NCI-H2171 (cell line): ENCODE data around the gene PAQR9.
A peak's percentile ranks its signal among the peaks of the same experiment; 100 is the strongest.

Experiments
- DNase-seq: peaks from one replicate; lab custom pipeline; 2025; lab: John Stamatoyannopoulos, UW

The PAQR9 gene

DNA sequence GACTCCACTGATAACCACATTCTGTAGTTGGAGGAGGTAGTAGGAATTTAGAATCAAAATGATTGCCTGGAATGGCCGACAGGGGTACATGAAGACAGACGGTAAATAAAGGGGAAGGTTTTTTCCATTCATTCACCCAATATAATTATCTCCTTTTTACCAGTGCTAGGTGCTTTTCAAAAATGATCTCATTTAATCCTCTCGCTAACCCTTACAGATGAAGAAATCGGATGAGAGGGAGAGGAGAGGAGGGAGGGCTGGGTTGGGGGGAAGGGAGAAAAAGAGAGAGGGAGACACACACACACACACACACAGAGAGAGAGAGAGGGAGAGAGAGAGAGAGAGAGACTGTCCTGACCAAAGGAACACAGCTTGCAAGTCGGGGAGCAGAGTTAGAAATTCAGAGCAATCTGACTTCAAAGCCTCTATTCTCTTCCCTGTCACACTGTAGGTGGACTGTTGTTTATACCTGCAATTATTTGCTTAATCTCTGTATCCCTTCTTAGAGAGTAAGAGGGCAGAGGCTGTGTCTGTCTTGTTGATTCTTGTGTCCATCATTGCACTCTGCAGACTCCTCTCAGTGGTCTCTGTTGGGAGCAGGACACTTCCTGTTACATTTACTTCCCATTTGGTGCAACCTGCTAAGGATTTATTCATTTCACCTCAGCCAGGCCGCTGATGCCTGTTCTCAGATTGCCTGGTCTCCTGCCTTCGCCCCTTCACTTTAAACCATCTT lies 18.7 kb upstream of the PAQR9 start:
- no peak for DNase-seq

DNA sequence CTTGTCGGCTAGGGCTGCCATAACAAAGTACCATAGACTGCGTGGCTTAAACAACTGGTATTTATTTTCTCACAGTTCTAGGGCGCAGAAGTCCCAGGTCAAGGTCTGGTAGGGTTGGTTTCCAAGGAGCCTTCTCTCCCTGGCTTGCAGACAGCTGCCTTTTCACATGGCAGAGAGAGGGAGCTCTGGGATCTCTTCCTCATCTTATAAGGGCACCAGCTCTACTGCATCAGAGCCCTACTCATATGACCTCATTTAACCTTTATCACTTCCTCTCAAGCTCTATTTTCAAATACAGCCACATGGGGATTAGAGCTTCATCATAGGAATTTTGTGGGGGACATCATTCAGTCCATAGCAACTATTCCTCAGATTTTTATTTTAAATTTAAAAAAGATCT lies 17.6 kb upstream of the PAQR9 start:
- DNase-seq = no peak

- DNase-seq = no peak
Observed at GRCh38 chr3:142977399-142977728, 13.9 kb upstream of the PAQR9 start.

DNA sequence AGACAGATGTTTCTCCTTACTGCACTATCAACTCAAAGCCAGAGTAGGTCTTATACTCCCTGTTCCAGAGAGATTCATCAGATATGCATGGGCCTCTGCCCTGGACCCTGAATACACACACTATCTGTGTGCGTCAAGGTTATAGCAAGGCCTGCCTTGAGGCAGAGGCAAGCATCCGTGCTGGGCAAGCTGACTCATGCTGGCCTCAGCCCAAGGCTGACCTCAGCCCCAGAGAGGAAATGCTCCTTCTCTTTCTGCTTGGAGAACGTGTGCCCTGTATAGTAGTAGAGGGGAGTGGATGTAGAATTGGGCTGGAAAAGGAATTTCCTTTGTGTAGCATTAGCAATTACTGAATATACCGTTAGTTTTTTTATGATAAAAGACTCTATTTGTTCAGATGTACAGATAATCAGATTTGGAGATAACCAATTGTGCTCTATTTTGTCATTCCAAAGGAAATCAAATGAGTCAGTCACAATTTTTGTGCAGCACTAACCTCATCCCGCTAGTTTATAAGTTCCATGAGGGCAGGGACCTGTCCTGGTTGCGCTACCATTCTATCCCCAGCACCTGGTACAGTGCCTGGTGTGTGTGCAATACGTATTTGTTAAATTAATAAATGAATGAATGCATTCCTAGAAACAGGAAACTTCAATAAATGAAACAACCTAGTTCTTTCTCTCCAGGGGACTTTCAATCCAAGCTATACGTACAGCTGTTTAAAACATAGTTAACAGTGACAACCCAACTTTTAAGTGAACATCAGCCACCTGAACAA lies 13.3 kb upstream of the PAQR9 start:
- no peak for DNase-seq

- no peak for DNase-seq
Observed at GRCh38 chr3:142975316-142975995, 12.0 kb upstream of the PAQR9 start.

- no peak for DNase-seq
Observed at GRCh38 chr3:142973217-142974009, 9.9 kb upstream of the PAQR9 start.

DNA sequence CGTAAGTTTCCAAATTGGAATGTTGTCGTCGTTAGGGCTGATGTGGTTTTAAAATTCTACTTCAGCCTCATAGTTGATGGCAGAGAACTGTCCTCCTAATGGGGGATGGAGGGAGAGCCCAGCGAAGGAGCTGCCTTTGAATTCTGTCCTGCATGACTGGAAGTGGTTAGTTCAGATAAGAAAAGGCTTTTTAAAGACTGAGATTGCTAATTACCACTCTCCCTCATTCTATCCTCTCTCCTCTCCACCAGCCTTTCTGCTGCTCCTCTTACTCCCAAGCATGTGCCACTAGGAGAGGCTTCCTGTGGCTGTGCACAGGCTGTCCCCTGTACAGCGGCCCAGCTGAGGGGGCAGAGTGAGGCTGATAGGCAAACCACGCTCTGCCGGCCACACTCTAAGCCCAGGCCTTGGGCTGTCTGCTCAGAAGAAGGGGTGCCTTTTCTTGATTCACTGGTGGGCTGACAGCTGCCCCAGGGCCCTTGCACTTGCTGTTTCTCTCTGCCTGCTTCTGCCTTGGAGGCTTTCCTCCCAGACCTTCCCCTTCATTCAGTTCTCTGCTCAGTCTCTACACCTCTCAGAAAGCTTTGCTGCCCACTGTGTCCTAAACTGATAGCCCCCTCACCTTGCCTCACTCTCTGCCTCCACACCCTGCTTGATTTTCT lies 8.7 kb upstream of the PAQR9 start:
- DNase-seq = no peak

DNA sequence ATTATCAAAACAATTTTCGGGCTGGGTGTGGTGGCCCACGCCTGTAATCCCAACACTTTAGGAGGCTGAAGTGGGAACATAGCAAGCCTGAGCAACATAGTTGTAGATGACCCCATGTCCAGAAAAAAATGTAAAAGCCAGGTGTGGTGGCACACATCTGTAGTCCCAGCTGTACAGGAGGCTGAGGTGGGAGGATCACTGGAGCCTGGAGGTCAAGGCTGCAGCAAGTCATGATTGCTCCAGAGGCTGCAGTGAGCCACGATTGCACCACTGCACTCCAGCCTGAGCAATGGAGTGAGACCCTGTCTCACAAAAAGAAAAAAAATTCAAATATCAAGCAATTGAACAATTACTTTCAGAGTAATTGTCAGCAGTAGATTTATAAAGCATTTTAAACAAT lies 8.0 kb upstream of the PAQR9 start:
- no peak for DNase-seq

GRCh38 chr3:142968319-142969025 lies 5.0 kb upstream of the PAQR9 start:
- DNase-seq = no peak

DNA sequence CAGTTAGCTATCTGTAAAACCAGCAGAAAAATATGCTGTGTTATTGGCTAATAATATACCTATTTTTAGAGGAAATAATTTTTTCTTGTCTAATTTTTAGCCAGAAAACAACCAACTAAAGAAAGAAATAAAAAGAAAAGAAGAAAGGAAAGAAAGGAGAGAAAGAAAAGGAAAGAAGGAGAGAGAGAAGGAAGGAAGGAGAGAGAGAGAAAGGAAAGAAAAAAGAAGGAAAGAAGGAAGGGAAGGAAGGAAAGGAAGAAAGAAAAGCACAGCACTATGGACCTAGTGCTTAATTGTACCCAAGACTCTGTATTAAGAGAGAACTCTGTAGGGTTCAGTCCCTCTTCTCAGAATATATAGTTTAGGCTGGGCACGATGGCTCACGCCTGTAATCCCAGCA lies 3.3 kb upstream of the PAQR9 start:
- no peak for DNase-seq

DNA sequence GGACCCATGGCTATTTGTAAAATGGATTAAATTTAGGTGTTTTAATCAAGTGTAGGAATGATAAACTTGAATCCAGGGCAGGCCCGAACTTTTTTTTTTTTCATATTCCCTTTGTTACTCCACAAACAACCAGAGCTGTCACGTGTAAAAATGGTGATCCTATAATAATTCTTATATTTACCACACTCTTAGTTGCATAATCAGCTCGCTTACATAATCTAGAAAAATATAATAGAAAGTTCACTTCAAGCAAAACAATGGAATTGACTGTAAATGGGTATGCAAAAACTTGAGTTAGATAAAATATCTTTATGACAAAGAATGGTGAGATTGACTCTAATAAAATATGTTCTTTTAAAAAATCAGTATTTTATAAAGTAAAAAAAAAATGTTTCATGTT lies 2.1 kb upstream of the PAQR9 start:
- DNase-seq = no peak

- peak; percentile 36 for DNase-seq
Observed at GRCh38 chr3:142963234-142963515, 299 bp downstream of the PAQR9 start.

- DNase-seq = no peak
Observed at GRCh38 chr3:142962520-142963233, 797 bp downstream of the PAQR9 start.

DNA sequence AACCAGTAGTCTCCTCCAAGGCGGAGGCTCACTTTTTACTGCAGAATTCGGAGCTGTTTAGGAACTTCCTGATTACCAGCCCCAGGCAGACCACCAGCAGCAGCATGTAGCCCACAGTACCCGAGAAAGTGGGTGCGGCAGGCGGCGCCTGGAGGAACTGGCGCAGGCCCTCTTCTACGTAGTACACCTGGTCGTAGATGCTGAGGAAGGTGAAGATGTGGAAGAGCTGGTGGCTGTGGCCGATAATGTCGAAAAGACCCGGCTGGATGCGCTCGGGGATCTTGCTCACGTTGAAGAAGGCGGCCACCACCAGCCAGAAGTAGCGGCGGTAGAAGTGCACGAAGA lies 1.3 kb downstream of the PAQR9 start:
- no peak for DNase-seq

DNA sequence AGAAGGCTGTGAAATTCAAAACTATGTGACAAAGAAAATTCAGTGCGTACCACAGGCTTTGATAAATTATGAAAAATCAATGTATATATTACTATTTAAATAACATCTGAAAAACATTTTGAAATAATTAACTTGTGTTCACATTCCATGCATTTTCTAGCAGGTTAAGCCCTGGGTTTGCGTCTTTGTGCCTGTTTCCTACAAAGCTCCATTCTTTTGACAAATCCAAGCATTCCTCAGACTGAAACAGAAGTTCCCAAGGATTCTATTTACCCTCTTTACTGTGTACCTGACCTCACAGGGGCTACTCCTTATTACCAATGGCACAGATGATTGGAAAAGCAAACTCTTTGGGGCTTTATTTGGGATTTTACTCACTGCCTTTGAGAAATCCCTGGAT lies 1.9 kb downstream of the PAQR9 start:
- no peak for DNase-seq

DNA sequence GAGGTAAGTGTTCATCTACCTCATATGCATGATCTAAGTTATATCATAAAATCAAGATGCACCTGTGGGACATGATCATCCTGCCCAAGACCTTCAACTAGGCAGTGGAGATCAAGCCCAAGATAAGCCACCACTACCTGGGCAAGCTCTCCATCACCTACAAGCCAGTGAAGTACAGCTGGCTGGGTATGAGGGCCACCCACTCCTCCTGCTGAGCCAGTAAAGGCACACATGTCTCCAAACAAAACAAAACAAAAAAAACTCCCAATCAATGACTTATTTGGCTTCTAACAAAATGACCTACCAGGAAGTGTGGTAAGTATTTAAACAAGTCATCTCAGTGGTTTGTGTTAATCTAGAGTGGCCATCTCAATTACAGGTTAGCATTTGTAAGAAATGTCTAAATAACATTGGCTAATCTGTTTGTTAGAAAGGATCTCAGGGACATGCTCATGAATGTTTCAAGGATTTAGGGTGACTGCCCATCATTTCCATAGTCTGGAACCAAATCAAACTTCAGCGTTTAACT lies 3.1 kb downstream of the PAQR9 start:
- DNase-seq = no peak

- DNase-seq = no peak
Observed at GRCh38 chr3:142958707-142959106, 4.8 kb downstream of the PAQR9 start.

DNA sequence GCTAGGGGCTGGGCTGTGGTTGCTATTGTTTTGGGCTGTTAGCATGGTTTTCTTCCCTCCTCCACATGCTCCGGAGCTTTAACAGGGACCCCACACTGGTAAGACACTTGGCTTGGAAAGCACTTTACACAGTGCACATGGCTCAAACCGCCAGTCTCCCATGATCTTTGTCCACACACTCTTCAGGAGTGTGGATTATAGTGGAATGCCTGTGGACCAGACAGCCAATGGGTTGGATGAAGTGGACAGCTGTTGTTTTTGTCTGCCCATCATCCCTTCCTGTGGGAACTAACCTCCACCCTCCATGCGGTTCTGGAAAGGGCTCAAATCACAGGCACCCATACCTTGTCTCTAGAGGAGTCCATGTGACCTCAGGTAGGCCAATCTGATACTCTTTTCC lies 10.0 kb downstream of the PAQR9 start:
- DNase-seq = no peak

- DNase-seq = no peak
Observed at GRCh38 chr3:142952272-142953193, 10.9 kb downstream of the PAQR9 start.

GRCh38 chr3:142951794-142952193 lies 11.7 kb downstream of the PAQR9 start:
- DNase-seq = no peak
